Neural progenitor cell (in vitro differentiated cells): Measurements from ENCODE around the gene WWOX.

Experiments
- EZH2phosphoT487 ChIP-seq: fragments of 200-600 bp; sonication (generic); IDR thresholded peaks from 2 replicates; pipeline ENCODE4 v1.6.1; 2017; ENCODE audit warnings: antibody characterized with exemption
- TF ChIP-seq, protein P1 (sequence below): fragments of 200-600 bp; sonication (generic); IDR thresholded peaks from 2 replicates; pipeline ENCODE4 v1.5.1; 2017; ENCODE audit warnings: antibody characterized with exemption, mild to moderate bottlenecking

- TF ChIP-seq, protein P1, sequence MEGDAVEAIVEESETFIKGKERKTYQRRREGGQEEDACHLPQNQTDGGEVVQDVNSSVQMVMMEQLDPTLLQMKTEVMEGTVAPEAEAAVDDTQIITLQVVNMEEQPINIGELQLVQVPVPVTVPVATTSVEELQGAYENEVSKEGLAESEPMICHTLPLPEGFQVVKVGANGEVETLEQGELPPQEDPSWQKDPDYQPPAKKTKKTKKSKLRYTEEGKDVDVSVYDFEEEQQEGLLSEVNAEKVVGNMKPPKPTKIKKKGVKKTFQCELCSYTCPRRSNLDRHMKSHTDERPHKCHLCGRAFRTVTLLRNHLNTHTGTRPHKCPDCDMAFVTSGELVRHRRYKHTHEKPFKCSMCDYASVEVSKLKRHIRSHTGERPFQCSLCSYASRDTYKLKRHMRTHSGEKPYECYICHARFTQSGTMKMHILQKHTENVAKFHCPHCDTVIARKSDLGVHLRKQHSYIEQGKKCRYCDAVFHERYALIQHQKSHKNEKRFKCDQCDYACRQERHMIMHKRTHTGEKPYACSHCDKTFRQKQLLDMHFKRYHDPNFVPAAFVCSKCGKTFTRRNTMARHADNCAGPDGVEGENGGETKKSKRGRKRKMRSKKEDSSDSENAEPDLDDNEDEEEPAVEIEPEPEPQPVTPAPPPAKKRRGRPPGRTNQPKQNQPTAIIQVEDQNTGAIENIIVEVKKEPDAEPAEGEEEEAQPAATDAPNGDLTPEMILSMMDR: no peak
- TF ChIP-seq EZH2phosphoT487: no peak
These were observed 334.9 kb downstream of the WWOX start for GRCh38 chr16:78434401-78434800.
